ENCODE results near the gene ZNF608.

Gene ZNF608, protein sequence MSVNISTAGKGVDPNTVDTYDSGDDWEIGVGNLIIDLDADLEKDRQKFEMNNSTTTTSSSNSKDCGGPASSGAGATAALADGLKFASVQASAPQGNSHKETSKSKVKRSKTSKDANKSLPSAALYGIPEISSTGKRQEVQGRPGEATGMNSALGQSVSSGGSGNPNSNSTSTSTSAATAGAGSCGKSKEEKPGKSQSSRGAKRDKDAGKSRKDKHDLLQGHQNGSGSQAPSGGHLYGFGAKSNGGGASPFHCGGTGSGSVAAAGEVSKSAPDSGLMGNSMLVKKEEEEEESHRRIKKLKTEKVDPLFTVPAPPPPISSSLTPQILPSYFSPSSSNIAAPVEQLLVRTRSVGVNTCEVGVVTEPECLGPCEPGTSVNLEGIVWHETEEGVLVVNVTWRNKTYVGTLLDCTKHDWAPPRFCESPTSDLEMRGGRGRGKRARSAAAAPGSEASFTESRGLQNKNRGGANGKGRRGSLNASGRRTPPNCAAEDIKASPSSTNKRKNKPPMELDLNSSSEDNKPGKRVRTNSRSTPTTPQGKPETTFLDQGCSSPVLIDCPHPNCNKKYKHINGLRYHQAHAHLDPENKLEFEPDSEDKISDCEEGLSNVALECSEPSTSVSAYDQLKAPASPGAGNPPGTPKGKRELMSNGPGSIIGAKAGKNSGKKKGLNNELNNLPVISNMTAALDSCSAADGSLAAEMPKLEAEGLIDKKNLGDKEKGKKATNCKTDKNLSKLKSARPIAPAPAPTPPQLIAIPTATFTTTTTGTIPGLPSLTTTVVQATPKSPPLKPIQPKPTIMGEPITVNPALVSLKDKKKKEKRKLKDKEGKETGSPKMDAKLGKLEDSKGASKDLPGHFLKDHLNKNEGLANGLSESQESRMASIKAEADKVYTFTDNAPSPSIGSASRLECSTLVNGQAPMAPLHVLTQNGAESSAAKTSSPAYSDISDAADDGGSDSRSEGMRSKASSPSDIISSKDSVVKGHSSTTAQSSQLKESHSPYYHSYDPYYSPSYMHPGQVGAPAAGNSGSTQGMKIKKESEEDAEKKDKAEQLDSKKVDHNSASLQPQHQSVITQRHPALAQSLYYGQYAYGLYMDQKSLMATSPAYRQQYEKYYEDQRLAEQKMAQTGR (N-terminal part only)

DNA sequence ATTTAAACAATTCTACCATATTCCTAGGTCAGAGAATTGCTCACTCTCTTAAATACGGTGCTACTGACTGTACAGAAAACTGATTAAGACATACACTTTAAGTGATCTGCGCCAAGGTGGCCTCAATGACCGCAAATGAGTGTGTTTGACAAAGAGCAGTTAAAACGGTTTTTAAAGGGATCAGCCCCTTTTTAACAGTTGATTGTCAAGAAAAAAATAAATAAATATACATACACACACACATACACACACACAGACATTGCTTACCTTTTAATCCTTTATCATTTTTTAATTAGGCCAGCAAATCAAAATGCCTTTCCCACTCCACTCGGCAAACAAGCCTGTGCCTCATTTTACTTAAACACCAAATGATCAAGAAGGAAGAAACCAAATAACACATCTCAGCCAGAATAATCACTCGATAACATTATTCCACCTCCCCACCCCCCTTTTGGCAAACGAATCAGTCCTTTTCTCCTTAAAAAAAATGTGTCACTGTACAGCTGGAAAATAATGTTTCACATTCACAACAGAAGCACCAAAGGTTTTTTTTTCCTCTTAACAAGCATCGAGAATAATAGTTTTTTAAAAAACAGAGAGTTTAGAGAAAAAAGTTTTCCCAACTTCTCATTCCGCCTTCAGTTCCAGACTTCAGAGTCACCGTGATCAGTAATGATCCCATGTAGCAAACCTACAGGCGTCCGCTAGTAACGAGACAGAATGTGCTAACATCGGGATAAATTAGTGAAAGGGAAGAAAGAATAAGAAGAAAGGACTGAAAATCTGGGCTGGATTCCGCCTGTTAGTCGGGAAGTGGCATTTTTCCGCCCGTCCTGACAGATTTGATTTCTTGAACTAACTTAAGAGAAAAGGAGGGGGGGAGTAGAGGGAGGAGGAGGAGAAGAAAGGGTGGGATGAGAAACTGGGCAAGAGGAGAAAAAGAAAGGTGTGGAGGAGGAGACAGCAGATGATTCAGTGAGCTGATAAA, at the start of gene ZNF608:
ZNF608 (minus strand) TSS at position 712 of the 988 bp plus-strand sequence. CDS start 1,650 bp downstream, outside the sequence.
- TF ChIP-seq, protein P1, sequence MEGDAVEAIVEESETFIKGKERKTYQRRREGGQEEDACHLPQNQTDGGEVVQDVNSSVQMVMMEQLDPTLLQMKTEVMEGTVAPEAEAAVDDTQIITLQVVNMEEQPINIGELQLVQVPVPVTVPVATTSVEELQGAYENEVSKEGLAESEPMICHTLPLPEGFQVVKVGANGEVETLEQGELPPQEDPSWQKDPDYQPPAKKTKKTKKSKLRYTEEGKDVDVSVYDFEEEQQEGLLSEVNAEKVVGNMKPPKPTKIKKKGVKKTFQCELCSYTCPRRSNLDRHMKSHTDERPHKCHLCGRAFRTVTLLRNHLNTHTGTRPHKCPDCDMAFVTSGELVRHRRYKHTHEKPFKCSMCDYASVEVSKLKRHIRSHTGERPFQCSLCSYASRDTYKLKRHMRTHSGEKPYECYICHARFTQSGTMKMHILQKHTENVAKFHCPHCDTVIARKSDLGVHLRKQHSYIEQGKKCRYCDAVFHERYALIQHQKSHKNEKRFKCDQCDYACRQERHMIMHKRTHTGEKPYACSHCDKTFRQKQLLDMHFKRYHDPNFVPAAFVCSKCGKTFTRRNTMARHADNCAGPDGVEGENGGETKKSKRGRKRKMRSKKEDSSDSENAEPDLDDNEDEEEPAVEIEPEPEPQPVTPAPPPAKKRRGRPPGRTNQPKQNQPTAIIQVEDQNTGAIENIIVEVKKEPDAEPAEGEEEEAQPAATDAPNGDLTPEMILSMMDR (IDR thresholded peaks at IDR 0.05; ENCODE audit: low read depth, low read length) = no peak
- no peak for DNase-seq (ENCODE audit: extremely low read depth, low read depth)

DNA sequence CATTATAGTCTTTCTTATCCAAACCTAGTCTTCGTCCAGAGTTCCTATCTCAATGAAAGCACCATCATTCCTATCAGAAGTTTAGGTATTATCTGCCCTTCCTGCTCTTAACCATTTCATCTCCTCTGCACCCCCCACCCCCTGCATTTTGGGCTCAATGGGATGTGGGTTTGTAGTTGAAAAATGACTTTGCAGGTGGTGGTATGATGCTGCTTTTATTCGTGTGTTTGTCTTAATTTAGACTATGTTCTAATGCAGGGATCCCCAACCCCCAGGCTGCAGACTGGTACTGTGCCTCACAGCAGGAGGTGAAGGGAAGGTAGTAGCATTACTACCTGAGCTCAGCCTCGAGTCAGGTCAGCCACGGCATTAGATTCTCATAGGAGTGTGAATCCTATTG, 49.4 kb upstream of the ZNF608 start:
- TF ChIP-seq, protein P1 (IDR thresholded peaks at IDR 0.05; ENCODE audit: low read depth, low read length) = no peak

DNA sequence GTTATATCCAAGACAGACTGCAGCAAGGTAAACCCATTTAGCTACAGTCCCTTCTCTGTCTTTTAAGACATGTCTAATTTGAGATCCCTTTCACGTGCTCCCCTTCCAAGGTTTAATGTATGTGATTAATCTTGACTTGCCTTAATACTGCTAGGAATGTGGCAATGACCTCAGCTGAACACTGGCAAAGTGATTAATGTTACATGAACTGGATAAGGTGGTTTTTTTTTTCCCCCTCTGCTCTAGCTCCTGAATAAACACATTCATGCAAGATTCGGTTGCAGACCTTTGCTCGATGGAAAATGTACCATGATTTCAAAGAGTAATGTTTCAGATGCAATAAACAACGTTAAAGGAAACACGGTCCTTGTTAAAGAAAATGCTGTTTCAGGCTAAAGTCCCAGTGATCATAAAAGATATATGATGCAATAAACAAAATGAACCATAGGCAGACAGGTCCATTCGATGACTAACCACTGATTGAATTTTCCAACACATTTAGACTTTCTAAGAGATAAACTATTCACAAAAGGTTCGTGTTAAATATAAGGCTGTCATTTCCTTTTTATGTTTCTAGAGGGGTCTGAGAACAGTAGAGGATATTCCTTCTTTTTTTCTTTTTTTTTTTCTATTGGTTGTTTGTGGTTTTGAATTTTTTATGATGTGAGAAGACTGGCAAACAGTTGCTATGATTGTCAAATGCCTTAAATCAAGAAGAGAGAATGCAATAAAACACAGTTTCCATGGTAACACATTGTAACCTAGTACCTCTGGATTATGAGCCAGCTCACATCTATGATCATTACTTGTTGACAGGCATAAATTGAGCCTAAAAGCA, 44.7 kb upstream of the ZNF608 start:
- TF ChIP-seq, protein P1 (IDR thresholded peaks at IDR 0.05; ENCODE audit: low read depth, low read length) = no peak
- no peak for DNase-seq (ENCODE audit: extremely low read depth, low read depth)

More for the DNA sequence above, 49.4 kb upstream of the ZNF608 start:
- DNase-seq (ENCODE audit: extremely low read depth, low read depth) = no peak

DNA sequence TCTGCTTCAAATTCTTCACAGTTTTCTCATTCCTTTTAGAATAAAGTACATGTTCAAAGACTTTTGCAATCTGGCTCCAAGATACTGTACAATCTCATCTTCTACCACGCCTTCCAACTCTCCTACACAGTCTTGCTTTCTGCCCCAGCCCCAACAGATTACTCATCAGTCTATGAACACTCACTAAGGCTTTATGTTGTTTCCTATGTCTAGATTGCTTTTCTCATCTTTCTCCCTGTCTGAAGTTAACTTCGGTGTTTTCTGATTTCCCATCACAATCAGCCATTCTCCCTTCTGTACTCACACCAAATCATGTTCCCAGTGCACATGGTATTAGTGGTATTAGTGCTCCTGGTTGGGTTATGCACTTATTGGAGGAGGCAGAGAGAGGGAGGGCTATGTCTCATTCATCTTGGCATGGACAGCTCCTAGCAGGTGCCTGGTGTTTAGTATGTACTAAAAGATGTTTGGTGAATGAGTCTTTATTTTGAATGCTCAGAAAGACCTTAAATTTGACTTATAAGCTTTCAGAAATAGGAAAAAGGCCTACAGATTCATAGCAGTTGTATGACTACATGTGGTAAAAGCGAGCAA, 44.0 kb upstream of the ZNF608 start:
- no peak for DNase-seq (ENCODE audit: extremely low read depth, low read depth)
- TF ChIP-seq, protein P1 (IDR thresholded peaks at IDR 0.05; ENCODE audit: low read depth, low read length) = no peak

DNA sequence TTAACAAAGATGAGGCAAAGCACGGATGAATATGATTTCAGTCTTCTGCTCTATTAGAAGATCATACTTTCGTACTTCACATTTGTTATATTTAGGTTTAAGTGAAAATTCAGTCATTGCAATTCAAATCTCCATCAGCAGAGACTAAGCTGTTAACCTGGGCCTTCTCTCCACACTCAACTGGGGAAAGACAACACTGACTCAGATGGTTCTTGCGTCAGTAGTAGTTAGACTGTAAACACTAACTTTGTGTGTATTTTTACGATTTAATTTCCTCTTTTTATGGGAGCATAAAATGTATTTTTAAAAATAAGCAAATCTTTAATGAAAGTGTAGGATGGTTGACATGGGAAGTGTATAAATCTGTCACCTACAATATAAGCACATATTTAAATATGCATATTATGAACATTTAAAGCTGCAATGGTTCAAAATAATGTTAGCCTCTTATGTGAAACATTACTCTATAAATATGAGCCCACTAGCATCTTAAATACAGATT, 42.7 kb upstream of the ZNF608 start:
- DNase-seq (ENCODE audit: extremely low read depth, low read depth) = no peak
- TF ChIP-seq, protein P1 (IDR thresholded peaks at IDR 0.05; ENCODE audit: low read depth, low read length) = no peak
